Hepatocyte (in vitro differentiated cells): ENCODE data around the gene BCOR.
A peak's percentile ranks its signal among the peaks of the same experiment; 100 is the strongest.

Experiments used
- CTCF ChIP-seq: fragments of 200-600 bp; sonication (generic); IDR thresholded peaks from 2 replicates; pipeline ENCODE4 v1.5.1; 2016; ENCODE audit warnings: antibody characterized with exemption, mild to moderate bottlenecking; ENCODE audit not compliant: poor library complexity
- EZH2 ChIP-seq: fragments of 200-600 bp; sonication (generic); IDR thresholded peaks from 2 replicates; pipeline ENCODE4 v1.6.1; 2016; ENCODE audit warnings: antibody characterized with exemption, mild to moderate bottlenecking, borderline replicate concordance

- no peak for TF ChIP-seq CTCF
- TF ChIP-seq EZH2, result peak; percentile 25
These were observed 2.0 kb downstream of the BCOR start for GRCh38 chrX:40095583-40096394.
